ENCODE results near the gene CYP2J2. TPM values are rescaled to one million over a fixed set of nuclear protein-coding genes. Genes with fewer than 3 reads are reported as not detected.
A peak's percentile ranks its signal among the peaks of the same experiment; 100 is the strongest.
"Not testable (repeated sequence)": the region's sequence is repeated elsewhere in the genome, so short reads cannot be mapped to it uniquely, and the experiment has no call there.

CYP2J2 gene
- total RNA-seq, 2 donors from 2014 or later: 0.63 to 0.67 TPM

DNA sequence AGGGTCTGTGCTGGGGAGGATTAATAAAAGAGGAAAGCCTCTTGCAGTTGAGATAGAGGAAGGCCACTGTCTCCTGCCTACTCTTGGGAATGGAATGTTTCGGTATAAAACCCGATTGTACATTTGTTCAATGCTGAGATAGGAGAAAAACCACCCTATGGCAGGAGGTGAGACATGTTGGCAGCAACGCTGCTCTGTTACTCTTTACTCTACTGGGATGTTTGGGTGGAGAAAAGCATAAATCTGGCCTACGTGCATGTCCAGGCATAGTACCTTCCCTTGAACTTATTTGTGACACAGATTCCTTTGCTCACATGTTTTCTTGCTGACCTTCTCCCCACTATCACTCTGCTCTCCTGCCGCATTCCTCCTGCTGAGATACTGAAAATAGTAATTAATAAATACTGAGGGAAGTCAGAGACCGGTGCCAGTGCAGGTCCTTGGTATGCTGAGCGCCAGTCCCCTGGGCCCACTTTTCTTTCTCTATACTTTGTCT, 11.7 kb downstream of the CYP2J2 start:
- H3K4me1 Mint-ChIP-seq: not testable (repeated sequence)

GRCh38 chr1:59908682-59909081, 17.9 kb downstream of the CYP2J2 start:
- no peaks in the 10 kb centered on the region for H3K9me3 ChIP-seq (ENCODE audit: control insufficient read depth, low read length, poor library complexity, severe bottlenecking)
- H3K4me1 Mint-ChIP-seq: no peaks in the 10 kb centered on the region
- no peak overlapping the region for H3K4me3 Mint-ChIP-seq
- H3K27me3 Mint-ChIP-seq: no peaks in the 10 kb centered on the region
- peaks cover 6% of the 10 kb centered on the region for H3K36me3 Mint-ChIP-seq (ENCODE audit: low read depth)
- DNase-seq (no peak), ATAC-seq (no peak)
- H3K27ac Mint-ChIP-seq: no peak overlapping the region

More for the DNA sequence above, 11.7 kb downstream of the CYP2J2 start:
- H3K9me3 ChIP-seq (ENCODE audit: control insufficient read depth, low read length, poor library complexity, severe bottlenecking); H3K27ac Mint-ChIP-seq; DNase-seq; ATAC-seq; H3K36me3 Mint-ChIP-seq (ENCODE audit: low read depth); H3K4me3 Mint-ChIP-seq: not testable (repeated sequence)
- peaks cover 27% of the 10 kb centered on the region for H3K27me3 Mint-ChIP-seq

DNA sequence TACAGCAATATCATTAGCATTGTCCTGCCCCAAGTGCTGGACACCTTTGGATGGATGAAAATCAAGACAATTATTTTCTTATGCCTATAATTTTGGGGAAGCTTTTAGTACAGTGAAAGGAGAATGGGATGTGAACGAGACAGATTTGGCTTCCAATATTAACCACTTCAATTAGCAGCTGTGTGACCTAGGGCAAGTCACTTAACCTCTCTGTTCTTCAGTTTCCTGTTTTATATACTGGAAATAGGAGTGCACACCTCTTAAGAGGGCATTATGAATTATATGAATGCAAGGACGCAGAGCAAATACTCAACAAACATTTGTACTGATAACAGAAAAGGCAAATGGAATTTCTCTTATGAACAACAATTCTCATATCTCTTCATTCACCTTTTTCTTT, 18.5 kb downstream of the CYP2J2 start:
- ATAC-seq: no peak
- Mint-ChIP-seq H3K4me1 (peaks cover 4% of the 10 kb centered on the region), H3K36me3 (ENCODE audit: low read depth) (peaks cover 6% of the 10 kb centered on the region), H3K27ac (no peak overlapping the region), H3K27me3 (peaks cover 5% of the 10 kb centered on the region), H3K4me3 (no peak overlapping the region)
- no peaks in the 10 kb centered on the region for H3K9me3 ChIP-seq (ENCODE audit: control insufficient read depth, low read length, poor library complexity, severe bottlenecking)
- DNase-seq: no peak

DNA sequence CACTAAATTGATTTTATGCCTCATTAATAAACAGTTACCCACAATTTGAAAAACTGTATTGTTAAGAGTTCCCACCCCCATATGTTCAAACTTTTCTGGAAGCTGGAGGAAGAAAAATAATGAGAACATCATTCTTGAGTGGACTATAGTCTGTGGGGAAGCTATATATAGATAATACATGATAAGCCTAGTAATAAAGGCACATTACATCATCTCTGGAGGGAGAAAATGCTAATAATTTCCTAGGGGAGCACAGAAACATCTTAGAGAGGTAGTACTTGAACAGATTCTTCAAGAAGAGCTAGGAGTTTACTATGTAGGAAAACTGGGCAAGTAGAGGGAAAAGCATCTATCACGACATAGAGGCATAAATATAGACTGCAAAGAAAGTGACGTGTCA, 19.6 kb downstream of the CYP2J2 start:
- Mint-ChIP-seq H3K36me3 (ENCODE audit: low read depth) (peaks cover 4% of the 10 kb centered on the region), H3K27me3 (peaks cover 10% of the 10 kb centered on the region), H3K4me1 (peaks cover 6% of the 10 kb centered on the region), H3K4me3 (no peak overlapping the region), H3K27ac (no peak overlapping the region)
- no peak for ATAC-seq
- DNase-seq: no peak
- no peaks in the 10 kb centered on the region for H3K9me3 ChIP-seq (ENCODE audit: control insufficient read depth, low read length, poor library complexity, severe bottlenecking)

- Mint-ChIP-seq H3K4me1 (peaks cover 7% of the 10 kb centered on the region), H3K4me3 (no peak overlapping the region), H3K27me3 (peaks cover 23% of the 10 kb centered on the region), H3K27ac (no peak overlapping the region), H3K36me3 (ENCODE audit: low read depth) (peaks cover 3% of the 10 kb centered on the region)
- no peaks in the 10 kb centered on the region for H3K9me3 ChIP-seq (ENCODE audit: control insufficient read depth, low read length, poor library complexity, severe bottlenecking)
- ATAC-seq (no peak), DNase-seq (no peak)
These were observed 23.3 kb downstream of the CYP2J2 start for GRCh38 chr1:59903141-59903754.

DNA sequence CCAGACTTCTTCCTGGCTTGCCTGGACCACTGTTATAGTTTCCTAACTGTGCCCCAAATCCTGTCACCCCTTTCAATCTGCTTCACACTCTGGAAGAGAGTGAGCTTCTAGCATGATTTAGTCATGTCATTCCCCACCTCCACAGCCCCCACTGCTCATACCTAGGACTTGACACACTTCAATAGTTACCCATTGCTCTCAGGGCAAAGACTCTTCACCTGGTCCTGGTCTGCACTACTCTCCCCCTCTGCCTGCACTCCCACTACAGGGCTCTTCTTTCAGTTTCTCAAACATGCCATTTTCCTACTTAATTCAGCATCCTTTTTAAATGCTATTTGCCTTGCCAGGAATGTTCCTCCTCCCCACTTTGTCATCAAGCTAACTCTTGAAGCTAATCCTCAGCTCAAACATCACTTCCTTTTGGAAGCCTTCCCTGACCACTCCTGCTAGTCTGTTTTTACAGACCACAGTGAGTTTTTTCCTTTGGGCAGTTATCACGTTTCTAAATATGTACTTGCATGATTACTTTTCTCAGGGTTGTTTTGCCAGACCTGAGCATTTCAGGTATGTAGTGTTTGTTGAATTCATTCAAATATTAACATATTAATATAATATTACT, 24.7 kb downstream of the CYP2J2 start:
- no peak overlapping the region for H3K4me3 Mint-ChIP-seq
- no peak for ATAC-seq
- H3K27me3 Mint-ChIP-seq: peaks cover 23% of the 10 kb centered on the region
- H3K9me3 ChIP-seq (ENCODE audit: control insufficient read depth, low read length, poor library complexity, severe bottlenecking): no peaks in the 10 kb centered on the region
- DNase-seq: no peak
- peaks cover 3% of the 10 kb centered on the region for H3K36me3 Mint-ChIP-seq (ENCODE audit: low read depth)
- H3K27ac Mint-ChIP-seq: no peak overlapping the region
- peaks cover 7% of the 10 kb centered on the region for H3K4me1 Mint-ChIP-seq

- peaks cover 3% of the 10 kb centered on the region for H3K36me3 Mint-ChIP-seq (ENCODE audit: low read depth)
- no peak overlapping the region for H3K4me3 Mint-ChIP-seq
- DNase-seq: no peak
- H3K9me3 ChIP-seq (ENCODE audit: control insufficient read depth, low read length, poor library complexity, severe bottlenecking): no peaks in the 10 kb centered on the region
- no peak overlapping the region for H3K27ac Mint-ChIP-seq
- peaks cover 23% of the 10 kb centered on the region for H3K27me3 Mint-ChIP-seq
- no peak for ATAC-seq
- peaks cover 7% of the 10 kb centered on the region for H3K4me1 Mint-ChIP-seq
These were observed 25.9 kb downstream of the CYP2J2 start for GRCh38 chr1:59900640-59901039.

DNA sequence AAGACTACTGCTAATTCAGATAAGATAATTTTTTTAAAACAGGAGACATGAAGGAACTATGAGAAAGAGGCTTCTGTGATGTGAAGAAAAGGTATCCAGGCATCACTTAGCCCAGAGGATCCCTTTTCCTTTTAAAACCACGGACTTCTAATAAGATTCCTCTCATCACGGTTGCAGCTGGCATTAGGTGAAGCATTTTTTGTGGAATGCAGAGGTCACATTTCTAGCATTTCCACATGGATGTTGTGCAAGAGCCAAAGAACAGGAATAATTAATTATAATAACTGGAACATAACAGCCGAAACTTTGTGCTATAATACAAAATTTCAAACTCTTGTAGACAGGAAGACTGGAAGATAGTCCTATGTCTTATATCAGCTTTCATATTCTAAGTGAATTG, 27.6 kb downstream of the CYP2J2 start:
- Mint-ChIP-seq H3K4me1 (peaks cover 7% of the 10 kb centered on the region), H3K27me3 (peaks cover 23% of the 10 kb centered on the region), H3K36me3 (ENCODE audit: low read depth) (peaks cover 3% of the 10 kb centered on the region), H3K27ac (no peak overlapping the region), H3K4me3 (no peak overlapping the region)
- DNase-seq: no peak
- H3K9me3 ChIP-seq (ENCODE audit: control insufficient read depth, low read length, poor library complexity, severe bottlenecking): no peaks in the 10 kb centered on the region
- ATAC-seq: no peak

- peaks cover 10% of the 10 kb centered on the region for H3K4me1 Mint-ChIP-seq
- H3K27me3 Mint-ChIP-seq: peaks cover 15% of the 10 kb centered on the region
- ATAC-seq: no peak
- no peaks in the 10 kb centered on the region for H3K9me3 ChIP-seq (ENCODE audit: control insufficient read depth, low read length, poor library complexity, severe bottlenecking)
- H3K36me3 Mint-ChIP-seq (ENCODE audit: low read depth): peaks cover 3% of the 10 kb centered on the region
- no peak overlapping the region for H3K4me3 Mint-ChIP-seq
- no peak overlapping the region for H3K27ac Mint-ChIP-seq
- no peak for DNase-seq
These were observed 29.4 kb downstream of the CYP2J2 start for GRCh38 chr1:59897165-59897564.

DNA sequence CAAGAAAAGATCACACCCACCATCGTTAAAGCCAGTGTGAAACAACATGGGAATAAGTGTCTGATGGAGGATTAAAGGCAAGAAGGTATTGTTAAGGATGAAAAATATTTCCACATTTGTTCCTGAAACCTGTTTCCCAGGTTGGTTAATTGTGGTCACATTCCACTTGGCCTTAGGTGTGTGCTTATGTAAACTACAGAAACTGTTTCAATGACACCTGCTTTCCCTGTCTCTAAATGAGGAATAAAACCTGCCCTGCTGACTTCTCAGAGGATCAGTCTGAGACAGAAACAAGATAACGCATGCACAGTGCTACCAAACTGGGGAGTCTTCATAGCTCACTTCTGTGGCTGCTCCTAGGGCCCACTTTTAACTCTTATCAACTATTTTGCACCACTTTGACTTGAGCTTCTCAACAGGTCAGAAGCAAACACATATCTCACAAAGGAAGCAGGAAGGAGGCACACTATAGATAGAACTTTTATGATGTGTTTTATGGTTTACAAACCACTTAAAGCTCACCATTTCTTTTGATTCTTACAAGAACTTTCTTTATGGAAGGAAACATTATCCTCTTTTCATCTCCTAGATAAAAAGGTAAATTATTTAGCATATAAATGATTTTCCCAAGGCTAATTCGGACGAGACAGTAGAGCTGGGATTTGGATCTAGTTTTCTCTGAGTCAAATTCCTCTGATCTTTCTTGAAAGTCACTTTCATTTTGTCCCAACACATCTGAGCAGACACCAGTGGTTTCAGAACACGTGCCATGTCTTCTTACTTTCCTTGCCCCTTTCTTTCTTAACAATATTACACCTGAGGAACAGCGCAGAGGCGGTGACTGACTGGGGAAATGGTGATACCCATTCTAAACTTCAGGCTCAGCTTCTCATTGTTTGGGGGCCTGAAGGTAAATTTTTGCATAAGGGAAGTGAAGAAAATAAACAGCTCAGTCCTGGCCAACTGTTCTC, 33.4 kb downstream of the CYP2J2 start:
- DNase-seq (no peak), ATAC-seq (no peak)
- no peaks in the 10 kb centered on the region for H3K9me3 ChIP-seq (ENCODE audit: control insufficient read depth, low read length, poor library complexity, severe bottlenecking)
- Mint-ChIP-seq H3K27me3 (no peaks in the 10 kb centered on the region), H3K27ac (peak overlapping the region; percentile 80), H3K4me1 (peaks cover 8% of the 10 kb centered on the region), H3K4me3 (no peak overlapping the region), H3K36me3 (ENCODE audit: low read depth) (peaks cover 2% of the 10 kb centered on the region)

GRCh38 chr1:59885160-59885832, 41.3 kb downstream of the CYP2J2 start:
- H3K36me3 Mint-ChIP-seq (ENCODE audit: low read depth): peaks cover 4% of the 10 kb centered on the region
- H3K9me3 ChIP-seq (ENCODE audit: control insufficient read depth, low read length, poor library complexity, severe bottlenecking): no peaks in the 10 kb centered on the region
- DNase-seq (no peak), ATAC-seq (no peak)
- H3K27ac Mint-ChIP-seq: no peak overlapping the region
- no peaks in the 10 kb centered on the region for H3K4me1 Mint-ChIP-seq
- H3K4me3 Mint-ChIP-seq: no peak overlapping the region
- peaks cover 11% of the 10 kb centered on the region for H3K27me3 Mint-ChIP-seq

DNA sequence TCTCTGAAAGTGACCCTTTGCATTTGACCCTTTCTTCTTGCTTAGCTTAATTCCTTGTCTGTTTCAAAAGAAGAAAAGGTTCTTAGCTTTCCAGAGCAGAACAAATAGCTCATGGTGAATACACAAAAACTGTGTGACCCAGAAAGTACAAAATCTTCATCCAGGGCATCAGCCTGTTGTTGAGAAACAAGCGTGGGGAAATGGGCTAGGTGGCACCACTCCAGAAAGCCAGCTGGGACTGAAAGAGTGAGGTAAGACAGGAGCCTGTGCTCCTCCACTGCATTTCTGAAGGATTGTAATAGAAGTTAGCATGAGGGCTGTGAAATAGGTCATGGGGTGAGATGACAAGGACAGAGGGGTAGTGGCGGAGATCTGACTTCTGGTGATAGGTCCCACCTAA, 45.8 kb downstream of the CYP2J2 start:
- Mint-ChIP-seq H3K4me1 (no peaks in the 10 kb centered on the region), H3K27me3 (peaks cover 11% of the 10 kb centered on the region), H3K4me3 (no peak overlapping the region), H3K36me3 (ENCODE audit: low read depth) (peaks cover 2% of the 10 kb centered on the region), H3K27ac (no peak overlapping the region)
- no peak for DNase-seq
- ATAC-seq: no peak
- no peaks in the 10 kb centered on the region for H3K9me3 ChIP-seq (ENCODE audit: control insufficient read depth, low read length, poor library complexity, severe bottlenecking)

Measured in T-helper 17 cell (primary cell).